Left ventricle myocardium inferior (tissue), 1 donor: Measurements from ENCODE around the gene JARID2. TPM values are rescaled to one million over a fixed set of nuclear protein-coding genes. Genes with fewer than 3 reads are reported as not detected.

ENCODE experiments used
- DNase-seq: peaks from one replicate; pipeline ENCODE4 v3.0.0-alpha.2; 2020
- H3K27ac ChIP-seq: fragments of 200-600 bp; replicated peaks from 2 replicates; pipeline ENCODE4 v1.8.0; 2021
- H3K27me3 ChIP-seq: fragments of 200-600 bp; 2 replicates; pipeline ENCODE4 v1.8.0; 2021; ENCODE audit warnings: low read depth
- H3K36me3 ChIP-seq: fragments of 200-600 bp; 2 replicates; pipeline ENCODE4 v1.8.0; 2021
- H3K4me1 ChIP-seq: fragments of 200-600 bp; 2 replicates; pipeline ENCODE4 v1.8.0; 2021
- H3K4me3 ChIP-seq: fragments of 200-600 bp; 2 replicates; pipeline ENCODE4 v1.8.0; 2021; ENCODE audit warnings: mild to moderate bottlenecking, moderate library complexity
- H3K9me3 ChIP-seq: fragments of 200-600 bp; replicated peaks from 2 replicates; pipeline ENCODE4 v1.8.0; 2021
- intact Hi-C: fragments of 100-400 bp; cut with micrococcal nuclease; formaldehyde crosslinking; loops from one replicate; pipeline ENCODE4 v1.11.0; 2022
- total RNA-seq: library from RNA; stranded (reverse); fragmentation: NEBNext Ultra II Directional; extraction: Animal tissue kit (Norgen Biotek cat#: 25700); gene quantifications from one replicate; pipeline ENCODE4 v1.2.1, GENCODE V29; 2021
- TF ChIP-seq, protein P1 (sequence below): fragments of 200-600 bp; IDR thresholded peaks from 2 replicates; pipeline ENCODE4 v1.8.0; 2021; ENCODE audit warnings: antibody characterized with exemption, mild to moderate bottlenecking, borderline replicate concordance
- donor health status: DM: no; HTN: yes; CAD: no; lungs with severe emphysema.

Gene JARID2
- total RNA-seq, 1 donor from 2014 or later, result 6.5 TPM

DNA sequence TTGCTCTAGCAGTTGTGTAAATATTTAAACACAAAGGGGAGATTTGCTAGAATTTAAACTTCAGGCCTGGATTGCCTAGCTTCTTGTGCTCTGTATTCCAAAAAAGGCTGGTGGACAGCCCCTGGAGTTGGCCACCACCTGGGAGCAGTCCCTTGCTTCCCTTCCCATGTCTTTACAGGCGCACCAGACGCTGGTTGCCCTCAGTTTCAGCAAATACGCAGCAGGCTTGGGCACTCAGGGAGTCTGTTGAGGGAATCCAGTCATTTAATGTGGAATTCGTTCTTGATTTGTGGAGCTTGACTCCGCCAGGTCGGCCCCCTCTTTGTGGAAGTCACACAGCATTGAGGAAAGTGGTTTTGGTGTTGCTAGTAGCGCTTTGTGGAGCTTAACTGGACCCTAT lies 260.2 kb downstream of the JARID2 start:
- no peak for DNase-seq
- no peak overlapping the region for H3K4me3 ChIP-seq
- H3K27me3 ChIP-seq, result no peaks in the 10 kb centered on the region
- peaks cover 38% of the 10 kb centered on the region for H3K36me3 ChIP-seq
- TF ChIP-seq, protein P1, sequence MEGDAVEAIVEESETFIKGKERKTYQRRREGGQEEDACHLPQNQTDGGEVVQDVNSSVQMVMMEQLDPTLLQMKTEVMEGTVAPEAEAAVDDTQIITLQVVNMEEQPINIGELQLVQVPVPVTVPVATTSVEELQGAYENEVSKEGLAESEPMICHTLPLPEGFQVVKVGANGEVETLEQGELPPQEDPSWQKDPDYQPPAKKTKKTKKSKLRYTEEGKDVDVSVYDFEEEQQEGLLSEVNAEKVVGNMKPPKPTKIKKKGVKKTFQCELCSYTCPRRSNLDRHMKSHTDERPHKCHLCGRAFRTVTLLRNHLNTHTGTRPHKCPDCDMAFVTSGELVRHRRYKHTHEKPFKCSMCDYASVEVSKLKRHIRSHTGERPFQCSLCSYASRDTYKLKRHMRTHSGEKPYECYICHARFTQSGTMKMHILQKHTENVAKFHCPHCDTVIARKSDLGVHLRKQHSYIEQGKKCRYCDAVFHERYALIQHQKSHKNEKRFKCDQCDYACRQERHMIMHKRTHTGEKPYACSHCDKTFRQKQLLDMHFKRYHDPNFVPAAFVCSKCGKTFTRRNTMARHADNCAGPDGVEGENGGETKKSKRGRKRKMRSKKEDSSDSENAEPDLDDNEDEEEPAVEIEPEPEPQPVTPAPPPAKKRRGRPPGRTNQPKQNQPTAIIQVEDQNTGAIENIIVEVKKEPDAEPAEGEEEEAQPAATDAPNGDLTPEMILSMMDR, result no peak
- intact Hi-C loops, result loop anchor here (10.0 kb wide), 1 partner anchor 119 kb away; no protein-coding TSS in a partner anchor
- peaks cover 86% of the 10 kb centered on the region for H3K4me1 ChIP-seq
- H3K9me3 ChIP-seq, result no peaks in the 10 kb centered on the region
- H3K27ac ChIP-seq, result peak overlapping the region; percentile 87

- no peaks in the 10 kb centered on the region for H3K27me3 ChIP-seq
- no peak for DNase-seq
- TF ChIP-seq, protein P1, result no peak
- no peak overlapping the region for H3K4me3 ChIP-seq
- peaks cover 38% of the 10 kb centered on the region for H3K36me3 ChIP-seq
- intact Hi-C loops, result loop anchor here (10.0 kb wide), 1 partner anchor 118 kb away; no protein-coding TSS in a partner anchor
- H3K4me1 ChIP-seq, result peaks cover 85% of the 10 kb centered on the region
- H3K9me3 ChIP-seq, result no peaks in the 10 kb centered on the region
- no peak overlapping the region for H3K27ac ChIP-seq
These were observed 261.4 kb downstream of the JARID2 start for GRCh38 chr6:15507221-15507620.

DNA sequence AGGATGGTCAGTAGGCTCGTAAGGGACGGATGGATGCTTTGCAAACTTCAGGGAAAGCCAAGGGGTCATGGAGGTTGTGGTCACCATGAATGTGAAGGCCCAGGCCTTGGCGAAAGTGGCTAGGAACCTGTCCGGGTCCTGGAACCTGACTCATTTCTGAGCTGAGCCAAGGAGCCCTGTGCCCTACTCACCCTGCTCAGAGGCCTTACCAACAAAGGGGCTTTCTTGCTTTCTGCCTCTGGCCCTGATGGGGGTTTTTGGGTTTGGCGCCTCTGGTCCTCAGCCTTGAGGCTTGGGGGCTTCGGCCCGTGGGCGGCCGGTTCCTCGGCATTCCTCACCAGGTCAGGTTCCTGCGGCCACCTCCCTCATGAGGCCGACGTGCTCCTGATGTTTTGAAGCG lies 261.9 kb downstream of the JARID2 start:
- Histone ChIP-seq H3K9me3 (no peaks in the 10 kb centered on the region), H3K4me3 (no peak overlapping the region), H3K27ac (no peak overlapping the region), H3K27me3 (no peaks in the 10 kb centered on the region), H3K36me3 (peaks cover 38% of the 10 kb centered on the region), H3K4me1 (peaks cover 85% of the 10 kb centered on the region)
- no peak for DNase-seq
- intact Hi-C loops, result loop anchor here (10.0 kb wide), 1 partner anchor 117 kb away; no protein-coding TSS in a partner anchor
- TF ChIP-seq, protein P1, result no peak

GRCh38 chr6:15508441-15508871 lies 262.6 kb downstream of the JARID2 start:
- TF ChIP-seq, protein P1, result no peak
- intact Hi-C loops, result loop anchor here (10.0 kb wide), 1 partner anchor 116 kb away; no protein-coding TSS in a partner anchor
- Histone ChIP-seq H3K27ac (no peak overlapping the region), H3K36me3 (peaks cover 42% of the 10 kb centered on the region), H3K4me3 (no peak overlapping the region), H3K27me3 (no peaks in the 10 kb centered on the region), H3K9me3 (no peaks in the 10 kb centered on the region), H3K4me1 (peaks cover 85% of the 10 kb centered on the region)
- DNase-seq, result no peak

DNA sequence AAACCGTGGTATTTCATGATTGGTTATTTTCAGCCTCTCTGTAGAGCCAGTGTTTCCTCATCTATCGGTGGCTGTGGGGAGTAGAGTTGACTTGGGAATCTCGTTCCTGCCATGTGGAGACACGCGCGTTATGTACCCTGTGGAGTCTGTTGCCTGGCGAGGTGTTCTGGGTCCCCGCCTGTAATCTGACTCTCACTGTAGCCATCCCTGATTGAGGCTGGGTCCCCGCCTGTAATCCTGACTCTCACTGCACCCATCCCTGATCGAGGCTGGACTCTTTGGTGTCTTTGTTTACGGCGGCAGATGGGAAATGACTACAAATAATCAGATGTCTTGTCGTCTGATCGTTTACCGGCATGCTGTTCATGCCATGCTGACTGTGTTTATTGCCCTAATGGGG lies 263.1 kb downstream of the JARID2 start:
- Histone ChIP-seq H3K27me3 (no peaks in the 10 kb centered on the region), H3K27ac (no peak overlapping the region), H3K4me1 (peaks cover 85% of the 10 kb centered on the region), H3K9me3 (no peaks in the 10 kb centered on the region), H3K36me3 (peaks cover 47% of the 10 kb centered on the region), H3K4me3 (no peak overlapping the region)
- TF ChIP-seq, protein P1, result no peak
- DNase-seq, result no peak
- intact Hi-C loops, result loop anchor here (10.0 kb wide), 1 partner anchor 116 kb away; no protein-coding TSS in a partner anchor
